ENCODE results near the gene SLC34A1. TPM values are rescaled to one million over a fixed set of nuclear protein-coding genes. Genes with fewer than 3 reads are reported as not detected.
A peak's percentile ranks its signal among the peaks of the same experiment; 100 is the strongest.

The SLC34A1 gene
- total and polyA plus RNA-seq, 2 experiments from 2014 or later = not detected

DNA sequence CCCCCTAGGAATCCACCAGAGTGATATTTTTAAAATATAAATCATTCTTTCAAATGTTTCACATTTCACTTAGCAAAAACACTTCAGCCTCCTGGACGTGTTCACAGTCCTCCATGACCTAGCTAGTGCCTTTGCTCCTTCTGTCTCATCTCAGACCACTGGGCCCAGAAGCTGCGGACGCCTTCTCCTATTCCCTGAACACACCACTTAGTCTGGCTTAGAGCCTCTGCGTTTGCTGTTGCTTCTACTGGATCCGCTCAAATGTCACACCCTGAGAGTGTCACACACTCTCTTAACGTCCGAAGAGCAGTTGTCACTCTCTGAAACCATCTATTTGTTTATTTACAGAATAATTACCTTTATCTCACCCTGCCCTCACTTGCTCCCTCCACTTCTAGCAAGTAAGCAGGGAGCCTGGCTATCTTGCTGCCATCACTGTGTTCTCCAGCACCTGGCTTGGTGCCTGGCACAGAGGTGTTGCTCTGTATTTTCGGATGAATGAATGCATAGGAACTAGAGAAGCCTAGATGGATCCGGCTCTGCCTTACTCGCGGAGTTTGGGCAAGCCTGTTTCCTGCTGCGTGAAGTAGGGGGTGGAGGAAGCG is 41.1 kb downstream of the SLC34A1 start:
- H3K36me3 Mint-ChIP-seq (ENCODE audit: low read depth) = peaks cover under 1% of the 10 kb centered on the region; the same call in 1 of the 3 replicates
- Histone ChIP-seq H3K4me2 (peak overlapping the region; percentile 82), H3K9me2 (ENCODE audit: insufficient read depth) (no peaks in the 10 kb centered on the region), H3K4me1 (ENCODE audit: insufficient read depth) (peaks cover 20% of the 10 kb centered on the region), H3K79me2 (replicated peaks; ENCODE audit: insufficient read depth) (peaks cover 21% of the 10 kb centered on the region), H3K4me3 (peak overlapping the region; percentile 52), H3K36me3 (ENCODE audit: insufficient read depth) (no peaks in the 10 kb centered on the region), H2AFZ (peak overlapping the region; percentile 8; the same call in 1 of the 2 replicates), H3K27ac (ENCODE audit: low read depth) (peak overlapping the region; percentile 89), H3K27me3 (ENCODE audit: insufficient read depth) (no peaks in the 10 kb centered on the region), H4K20me1 (replicated peaks; ENCODE audit: insufficient read depth) (peaks cover 13% of the 10 kb centered on the region), H3F3A (replicated peaks; ENCODE audit: low read depth) (peaks cover 16% of the 10 kb centered on the region)
- peaks cover 27% of the 10 kb centered on the region for H3K4me1 Mint-ChIP-seq
- ATAC-seq = no peak
- peaks cover 24% of the 10 kb centered on the region for H3K27me3 Mint-ChIP-seq (ENCODE audit: insufficient read depth, low read depth, poor library complexity)
- TF ChIP-seq CTCF (conservative IDR thresholded peaks at IDR 0.05; ENCODE audit: low read depth in 2 of 2) (no peak), ZNF462 (CRISPR knock-in tag; IDR thresholded peaks at IDR 0.05) (no peak), STAT1 (IDR thresholded peaks at IDR 0.05; ENCODE audit: unreplicated experiment) (no peak), ZNF331 (CRISPR knock-in tag; IDR thresholded peaks at IDR 0.05; ENCODE audit: low read depth) (no peak), EZH2 (IDR thresholded peaks at IDR 0.05; ENCODE audit: low read depth, unreplicated experiment) (no peak)
- TF ChIP-seq, protein P1, sequence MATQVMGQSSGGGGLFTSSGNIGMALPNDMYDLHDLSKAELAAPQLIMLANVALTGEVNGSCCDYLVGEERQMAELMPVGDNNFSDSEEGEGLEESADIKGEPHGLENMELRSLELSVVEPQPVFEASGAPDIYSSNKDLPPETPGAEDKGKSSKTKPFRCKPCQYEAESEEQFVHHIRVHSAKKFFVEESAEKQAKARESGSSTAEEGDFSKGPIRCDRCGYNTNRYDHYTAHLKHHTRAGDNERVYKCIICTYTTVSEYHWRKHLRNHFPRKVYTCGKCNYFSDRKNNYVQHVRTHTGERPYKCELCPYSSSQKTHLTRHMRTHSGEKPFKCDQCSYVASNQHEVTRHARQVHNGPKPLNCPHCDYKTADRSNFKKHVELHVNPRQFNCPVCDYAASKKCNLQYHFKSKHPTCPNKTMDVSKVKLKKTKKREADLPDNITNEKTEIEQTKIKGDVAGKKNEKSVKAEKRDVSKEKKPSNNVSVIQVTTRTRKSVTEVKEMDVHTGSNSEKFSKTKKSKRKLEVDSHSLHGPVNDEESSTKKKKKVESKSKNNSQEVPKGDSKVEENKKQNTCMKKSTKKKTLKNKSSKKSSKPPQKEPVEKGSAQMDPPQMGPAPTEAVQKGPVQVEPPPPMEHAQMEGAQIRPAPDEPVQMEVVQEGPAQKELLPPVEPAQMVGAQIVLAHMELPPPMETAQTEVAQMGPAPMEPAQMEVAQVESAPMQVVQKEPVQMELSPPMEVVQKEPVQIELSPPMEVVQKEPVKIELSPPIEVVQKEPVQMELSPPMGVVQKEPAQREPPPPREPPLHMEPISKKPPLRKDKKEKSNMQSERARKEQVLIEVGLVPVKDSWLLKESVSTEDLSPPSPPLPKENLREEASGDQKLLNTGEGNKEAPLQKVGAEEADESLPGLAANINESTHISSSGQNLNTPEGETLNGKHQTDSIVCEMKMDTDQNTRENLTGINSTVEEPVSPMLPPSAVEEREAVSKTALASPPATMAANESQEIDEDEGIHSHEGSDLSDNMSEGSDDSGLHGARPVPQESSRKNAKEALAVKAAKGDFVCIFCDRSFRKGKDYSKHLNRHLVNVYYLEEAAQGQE (IDR thresholded peaks at IDR 0.05; ENCODE audit: unreplicated experiment) = no peak
- TF ChIP-seq, protein P2, sequence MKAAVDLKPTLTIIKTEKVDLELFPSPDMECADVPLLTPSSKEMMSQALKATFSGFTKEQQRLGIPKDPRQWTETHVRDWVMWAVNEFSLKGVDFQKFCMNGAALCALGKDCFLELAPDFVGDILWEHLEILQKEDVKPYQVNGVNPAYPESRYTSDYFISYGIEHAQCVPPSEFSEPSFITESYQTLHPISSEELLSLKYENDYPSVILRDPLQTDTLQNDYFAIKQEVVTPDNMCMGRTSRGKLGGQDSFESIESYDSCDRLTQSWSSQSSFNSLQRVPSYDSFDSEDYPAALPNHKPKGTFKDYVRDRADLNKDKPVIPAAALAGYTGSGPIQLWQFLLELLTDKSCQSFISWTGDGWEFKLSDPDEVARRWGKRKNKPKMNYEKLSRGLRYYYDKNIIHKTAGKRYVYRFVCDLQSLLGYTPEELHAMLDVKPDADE (IDR thresholded peaks at IDR 0.05) = no peak
- DNase-seq (ENCODE audit: low spot score) = no peak
- peak overlapping the region; percentile 98 for H3K27ac Mint-ChIP-seq
- H3K4me3 Mint-ChIP-seq = peak overlapping the region; percentile 88
- no peaks in the 10 kb centered on the region; the same call in 1 of the 3 replicates for H3K9me3 Mint-ChIP-seq

All from GM23338 (cell line).